GM19372 (cell line): Measurements from ENCODE around the gene TMEM132D.

Experiments
- ATAC-seq: cut with Tn5 transposase; IDR thresholded peaks from one replicate; pipeline ENCODE4 v1.9.1; 2021; ENCODE audit warnings: mild to moderate bottlenecking, low read depth, moderate library complexity; ENCODE audit not compliant: unreplicated experiment

The TMEM132D gene

DNA sequence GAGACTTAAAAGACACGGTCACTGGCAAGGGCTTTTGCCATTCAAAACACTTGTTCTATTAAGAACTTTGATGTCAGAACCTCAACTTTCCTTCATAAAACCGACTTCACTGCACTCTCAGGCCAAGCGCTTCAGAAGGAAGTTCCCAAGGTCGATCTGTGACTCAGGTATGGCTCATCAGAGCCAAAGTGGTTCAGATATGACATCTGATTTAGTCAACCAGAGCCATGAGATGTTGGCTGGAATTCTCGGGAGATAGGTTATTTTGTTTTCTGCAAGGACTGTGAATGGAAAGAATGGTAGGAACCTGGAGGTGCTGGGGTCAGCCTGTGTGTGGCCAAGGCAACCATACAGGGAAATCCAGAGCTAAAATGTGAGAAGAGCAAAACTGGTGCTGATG lies 604.9 kb downstream of the TMEM132D start:
- no peak for ATAC-seq

DNA sequence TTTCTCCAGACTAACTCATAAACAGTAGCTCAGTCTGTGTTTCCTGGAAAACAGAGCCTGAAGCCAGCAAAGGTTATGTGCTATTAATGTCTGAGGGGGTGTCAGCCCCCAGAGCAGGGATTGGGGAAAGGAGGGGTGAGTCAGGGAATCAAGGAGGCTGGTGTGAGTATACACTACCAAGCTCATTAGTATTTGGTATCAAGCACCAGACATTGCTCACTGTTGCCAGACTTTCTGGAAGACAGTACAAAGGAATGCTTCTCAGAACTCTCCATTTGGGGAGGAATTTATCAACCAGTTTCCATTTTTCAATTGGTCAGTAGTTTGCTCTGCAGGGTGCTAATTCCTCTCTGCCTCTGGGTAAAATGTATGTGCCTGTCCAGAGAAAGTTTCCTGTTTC lies 607.2 kb downstream of the TMEM132D start:
- no peak for ATAC-seq

DNA sequence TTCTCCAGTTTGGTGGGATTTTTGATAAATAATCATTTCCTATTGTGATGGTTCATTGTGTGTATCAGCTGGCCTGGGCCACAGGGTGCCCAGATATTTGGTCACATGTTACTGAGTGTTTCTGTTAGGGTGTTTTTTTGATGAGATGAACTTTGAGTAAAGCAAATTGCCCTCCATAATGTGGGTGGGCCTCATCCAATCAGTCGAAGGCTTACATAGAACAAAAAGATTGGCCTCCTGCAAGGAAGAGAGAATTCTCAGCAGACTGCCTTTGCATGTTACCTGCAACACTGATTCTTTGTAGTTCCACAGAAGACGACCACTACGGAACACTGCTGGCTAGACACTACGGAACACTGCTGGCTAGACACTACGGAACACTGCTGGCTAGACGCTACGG lies 609.0 kb downstream of the TMEM132D start:
- ATAC-seq = no peak

DNA sequence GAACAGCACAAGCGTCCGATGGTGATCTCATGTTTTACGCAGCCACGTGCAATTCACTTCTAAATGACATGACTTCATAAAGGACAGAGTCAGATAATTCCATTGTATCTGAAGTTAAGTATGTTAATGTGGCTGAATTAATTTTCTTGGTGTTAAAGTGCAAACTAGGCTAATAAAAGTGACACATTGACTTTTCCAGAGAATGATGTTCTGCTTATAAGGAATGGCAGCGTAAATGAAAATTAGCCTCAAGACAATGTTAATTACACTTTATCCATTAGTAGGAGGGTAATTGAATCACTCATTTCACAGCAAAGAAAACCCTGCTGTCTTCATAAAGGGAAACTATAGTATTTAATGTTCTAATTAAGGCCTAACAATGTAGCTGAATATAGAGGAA lies 624.1 kb downstream of the TMEM132D start:
- no peak for ATAC-seq

GRCh38 chr12:129276361-129277060 lies 627.3 kb downstream of the TMEM132D start:
- no peak for ATAC-seq

- ATAC-seq = no peak
Measured at GRCh38 chr12:129269756-129270495, 633.9 kb downstream of the TMEM132D start.

- no peak for ATAC-seq
Measured at GRCh38 chr12:129258781-129259318, 645.0 kb downstream of the TMEM132D start.

GRCh38 chr12:129257524-129257923 lies 646.3 kb downstream of the TMEM132D start:
- ATAC-seq = no peak

DNA sequence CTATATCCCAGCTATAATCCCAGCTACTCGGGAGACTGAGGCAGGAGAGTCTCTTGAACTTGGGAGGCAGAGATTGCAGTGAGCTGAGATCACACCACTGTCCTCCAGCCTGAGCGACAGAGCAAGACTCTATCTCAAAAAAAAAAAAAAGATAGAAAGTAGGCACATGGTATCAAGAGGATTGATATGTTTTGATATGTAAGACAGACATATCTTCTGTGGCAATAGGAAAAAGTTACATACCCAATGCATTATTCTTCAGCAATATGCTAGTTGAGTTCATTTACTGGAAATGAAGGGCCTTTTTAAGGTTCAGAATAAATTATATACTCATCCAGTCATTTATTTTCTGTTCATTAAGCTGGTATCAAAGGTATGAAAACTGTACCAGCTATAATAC lies 657.2 kb downstream of the TMEM132D start:
- ATAC-seq = no peak

GRCh38 chr12:129245769-129246168 lies 658.1 kb downstream of the TMEM132D start:
- no peak for ATAC-seq

GRCh38 chr12:129241852-129242251 lies 662.0 kb downstream of the TMEM132D start:
- no peak for ATAC-seq

DNA sequence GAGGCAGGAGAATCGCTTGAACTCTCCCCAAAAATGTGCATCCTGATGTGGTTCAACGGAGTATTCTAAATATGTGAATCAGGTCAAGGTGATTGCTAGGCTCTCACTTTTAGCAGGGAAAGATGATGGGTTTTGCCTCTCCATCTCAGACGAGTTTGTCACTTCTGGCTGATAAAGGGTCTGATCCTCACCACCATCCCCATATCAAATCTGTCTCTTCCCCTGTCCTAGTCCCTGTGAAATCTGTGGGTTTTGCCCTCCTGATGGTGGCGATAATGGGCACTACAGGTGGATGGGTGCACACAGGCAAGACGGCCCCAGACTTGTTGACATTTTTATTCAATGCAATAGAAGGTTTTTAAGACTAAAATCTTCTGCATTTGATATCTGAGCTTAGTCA lies 665.9 kb downstream of the TMEM132D start:
- no peak for ATAC-seq

GRCh38 chr12:129234209-129234608 lies 669.6 kb downstream of the TMEM132D start:
- ATAC-seq = no peak

DNA sequence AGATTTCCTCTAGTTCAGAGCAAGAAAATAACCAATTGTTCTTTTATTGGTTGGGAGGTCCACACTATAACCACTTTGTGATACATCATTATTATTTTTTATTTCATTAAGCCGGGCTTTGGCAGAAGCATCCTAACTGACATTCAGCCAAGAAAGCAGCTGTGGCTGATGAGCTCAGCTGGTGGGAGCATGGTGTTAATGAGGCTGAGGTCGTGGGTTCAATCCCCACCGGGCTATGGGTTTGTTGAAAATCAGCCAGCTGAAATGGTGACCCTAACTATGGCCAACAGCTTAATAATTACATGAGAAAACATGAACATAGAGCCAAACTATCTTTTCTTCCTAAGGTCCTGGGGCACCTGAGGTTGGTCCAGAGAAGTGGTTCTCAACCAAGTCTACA lies 672.3 kb downstream of the TMEM132D start:
- ATAC-seq = no peak

GRCh38 chr12:129230995-129231394 lies 672.8 kb downstream of the TMEM132D start:
- no peak for ATAC-seq

DNA sequence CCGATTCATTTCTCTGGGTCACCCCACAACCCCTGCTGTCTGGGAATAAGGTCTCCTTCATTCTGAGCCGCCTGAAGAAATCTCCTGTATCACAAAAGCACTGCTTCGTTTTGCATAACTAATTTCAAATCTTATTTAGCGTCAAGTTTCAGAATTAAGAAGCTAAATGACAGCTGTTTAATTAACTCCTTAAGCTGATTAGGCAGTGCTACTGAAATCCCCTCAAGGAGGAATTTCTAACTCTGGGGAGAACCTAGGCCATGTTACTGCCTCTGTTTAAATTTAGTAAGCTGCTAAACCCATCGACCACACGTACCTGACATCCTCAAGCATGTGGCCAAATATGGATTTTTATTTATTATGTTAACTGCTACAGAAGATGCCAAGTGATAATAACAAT lies 677.0 kb downstream of the TMEM132D start:
- ATAC-seq = no peak

- ATAC-seq = no peak
Measured at GRCh38 chr12:129226005-129226404, 677.8 kb downstream of the TMEM132D start.

DNA sequence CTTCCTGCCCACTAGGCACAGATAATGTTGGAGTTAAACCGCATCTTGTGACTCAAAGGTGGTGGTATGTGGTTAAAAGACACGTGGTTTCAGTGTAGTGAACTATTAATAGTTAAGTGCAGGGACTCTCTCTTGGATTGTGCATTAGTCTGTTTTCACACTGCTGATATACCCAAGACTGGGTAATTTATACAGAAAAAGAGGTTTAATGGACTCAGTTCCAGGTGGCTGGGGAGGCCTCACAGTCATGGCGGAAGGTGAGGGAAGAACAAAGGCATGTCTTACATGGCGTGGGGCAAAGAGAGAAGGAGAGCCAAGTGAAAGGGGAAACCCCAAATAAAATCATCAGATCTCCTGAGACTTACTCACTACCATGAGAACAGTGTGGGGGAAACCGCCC lies 688.3 kb downstream of the TMEM132D start:
- no peak for ATAC-seq

GRCh38 chr12:129213551-129213950 lies 690.3 kb downstream of the TMEM132D start:
- ATAC-seq = no peak

DNA sequence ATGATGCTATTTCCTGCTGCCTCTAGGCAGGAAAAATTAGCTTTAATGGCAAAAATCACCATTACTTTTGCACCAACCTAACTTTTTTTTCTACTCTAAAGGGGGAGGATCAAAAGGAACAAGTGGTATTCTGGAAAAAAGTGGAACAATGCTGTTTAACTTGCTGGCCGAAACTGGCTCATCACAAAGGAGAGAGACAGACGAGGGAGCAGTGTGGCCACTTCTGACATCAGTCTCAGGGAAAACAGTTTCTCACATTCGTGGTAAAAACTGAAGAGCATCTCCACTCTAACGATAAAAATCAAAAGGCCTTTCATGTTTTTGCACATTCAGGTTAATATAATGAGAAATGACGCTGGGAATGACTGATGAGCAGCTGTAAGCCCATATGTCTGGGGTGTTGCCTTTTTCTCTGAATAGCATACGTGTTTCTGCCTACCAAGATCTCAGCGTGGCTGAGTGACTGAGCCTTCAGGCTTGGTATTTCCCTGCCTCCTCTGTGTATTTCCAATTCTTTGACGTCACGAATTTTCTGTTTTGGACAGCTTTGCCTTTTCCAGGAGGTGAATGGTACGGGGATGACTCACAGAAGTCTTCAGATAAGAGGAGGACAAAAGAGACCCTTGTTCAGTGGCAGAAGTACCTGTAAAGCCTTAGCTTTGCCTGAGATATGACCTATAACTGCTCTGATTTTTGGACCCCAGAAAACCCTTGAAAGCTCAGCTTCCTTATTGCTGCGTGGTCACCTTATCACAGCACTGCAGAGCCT lies 691.8 kb downstream of the TMEM132D start:
- no peak for ATAC-seq

DNA sequence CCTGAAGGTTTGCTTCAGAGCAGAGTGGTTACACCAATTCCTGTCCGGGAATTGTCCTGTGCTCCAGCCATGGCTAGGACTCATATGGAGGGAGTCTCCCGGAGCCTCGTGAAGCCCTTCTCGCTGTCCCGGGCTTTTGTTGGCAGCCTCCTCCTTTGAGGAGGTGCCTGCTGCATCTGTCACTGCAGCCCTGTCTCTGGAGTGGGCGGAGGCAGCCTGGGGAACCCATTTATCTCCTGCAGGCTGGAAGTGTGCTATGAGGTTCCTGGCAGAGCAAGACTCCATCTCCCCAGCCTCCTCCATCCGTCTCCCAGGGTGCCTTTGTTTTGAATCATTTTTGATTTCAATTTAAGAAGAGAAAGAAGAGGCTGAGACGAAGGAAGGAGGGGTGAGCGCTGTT lies 695.3 kb downstream of the TMEM132D start:
- no peak for ATAC-seq
